ENCODE results near the gene PARD3B.

The PARD3B gene

DNA sequence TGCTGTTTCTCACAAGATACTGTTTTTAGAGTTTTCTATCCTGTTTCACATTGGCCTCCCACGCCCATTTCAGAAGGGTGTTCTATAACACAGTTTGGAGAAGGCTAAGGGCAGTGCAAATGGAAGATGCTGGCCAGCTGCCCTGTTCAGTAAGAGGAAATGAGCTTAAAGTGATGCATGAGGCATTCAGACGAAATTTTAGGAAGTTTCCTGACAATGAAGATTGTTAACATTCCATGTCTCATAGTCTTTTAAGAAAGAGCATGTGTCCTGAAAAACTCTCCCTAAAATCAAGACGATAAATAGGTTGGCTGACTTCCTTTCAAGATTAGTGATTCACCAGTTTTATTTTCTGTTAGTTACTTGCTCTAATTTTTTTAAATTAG is 652.9 kb downstream of the PARD3B start:
- DNase-seq (ENCODE audit: extremely low spot score): no peak

DNA sequence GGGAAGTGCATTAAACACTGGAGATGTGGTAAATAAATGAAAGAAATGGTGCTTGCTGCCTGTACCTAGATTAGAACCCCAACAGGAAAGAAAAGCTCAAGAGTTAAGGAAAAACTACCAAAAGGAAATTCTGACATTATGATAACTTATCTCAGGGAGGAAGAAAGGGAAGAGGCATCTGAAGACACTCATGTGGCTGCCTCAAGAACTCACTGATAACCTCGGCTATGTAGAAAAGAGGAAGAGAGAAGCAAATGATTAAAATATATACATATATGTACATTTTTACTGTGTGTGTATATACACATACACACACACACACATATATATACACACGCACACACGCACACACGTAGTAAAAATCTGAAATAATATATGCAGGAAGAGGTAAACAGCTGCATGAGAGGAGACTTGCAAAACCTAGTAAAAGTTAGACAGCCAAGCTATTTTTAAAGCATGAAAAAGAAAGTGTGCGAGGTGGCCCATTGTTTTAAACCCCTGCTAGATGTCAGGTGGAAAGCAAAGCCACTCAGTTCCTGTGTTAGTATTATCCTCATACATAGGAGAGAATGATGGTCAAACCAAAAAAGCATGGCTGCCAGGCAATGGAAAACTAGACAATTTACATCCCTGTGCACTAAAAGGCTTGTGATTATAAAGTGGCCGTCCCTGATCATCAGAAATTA is 654.0 kb downstream of the PARD3B start:
- TF ChIP-seq ELF4 (IDR thresholded peaks at IDR 0.05) (no peak), BHLHE40 (IDR thresholded peaks at IDR 0.05; ENCODE audit: borderline replicate concordance) (no peak), FOXM1 (IDR thresholded peaks at IDR 0.05; ENCODE audit: borderline replicate concordance) (no peak), L3MBTL2 (conservative IDR thresholded peaks at IDR 0.05) (no peak), SP1 (IDR thresholded peaks at IDR 0.05) (no peak), TARDBP (IDR thresholded peaks at IDR 0.05) (no peak), LEF1 (IDR thresholded peaks at IDR 0.05; ENCODE audit: borderline replicate concordance) (no peak), HDGF (IDR thresholded peaks at IDR 0.05; ENCODE audit: borderline replicate concordance) (no peak), CTBP1 (IDR thresholded peaks at IDR 0.05; ENCODE audit: borderline replicate concordance) (no peak), FOXA1 (IDR thresholded peaks at IDR 0.05) (no peak), ARNT (IDR thresholded peaks at IDR 0.05) (no peak), FOXK2 (IDR thresholded peaks at IDR 0.05) (no peak), SUZ12 (IDR thresholded peaks at IDR 0.05) (no peak), ZNF384 (IDR thresholded peaks at IDR 0.05) (no peak), NFRKB (IDR thresholded peaks at IDR 0.05) (no peak)
- TF ChIP-seq, protein P1, sequence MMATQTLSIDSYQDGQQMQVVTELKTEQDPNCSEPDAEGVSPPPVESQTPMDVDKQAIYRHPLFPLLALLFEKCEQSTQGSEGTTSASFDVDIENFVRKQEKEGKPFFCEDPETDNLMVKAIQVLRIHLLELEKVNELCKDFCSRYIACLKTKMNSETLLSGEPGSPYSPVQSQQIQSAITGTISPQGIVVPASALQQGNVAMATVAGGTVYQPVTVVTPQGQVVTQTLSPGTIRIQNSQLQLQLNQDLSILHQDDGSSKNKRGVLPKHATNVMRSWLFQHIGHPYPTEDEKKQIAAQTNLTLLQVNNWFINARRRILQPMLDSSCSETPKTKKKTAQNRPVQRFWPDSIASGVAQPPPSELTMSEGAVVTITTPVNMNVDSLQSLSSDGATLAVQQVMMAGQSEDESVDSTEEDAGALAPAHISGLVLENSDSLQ (IDR thresholded peaks at IDR 0.05): no peak
- POLR2A ChIA-PET: no interaction called here
- DNase-seq (ENCODE audit: extremely low spot score): no peak
- CTCF ChIA-PET: interaction anchor here (1.0 kb wide), 1 partner anchor 18 kb away, joined by 4 read pairs; no protein-coding TSS in a partner anchor

More for the DNA sequence above, 652.9 kb downstream of the PARD3B start:
- CTCF ChIA-PET: no interaction called here
- POLR2A ChIA-PET: no interaction called here
- TF ChIP-seq LEF1 (IDR thresholded peaks at IDR 0.05; ENCODE audit: borderline replicate concordance) (no peak), ARNT (IDR thresholded peaks at IDR 0.05) (no peak), L3MBTL2 (conservative IDR thresholded peaks at IDR 0.05) (no peak), FOXA1 (IDR thresholded peaks at IDR 0.05) (no peak), SUZ12 (IDR thresholded peaks at IDR 0.05) (no peak), ZNF384 (IDR thresholded peaks at IDR 0.05) (no peak), FOXM1 (IDR thresholded peaks at IDR 0.05; ENCODE audit: borderline replicate concordance) (no peak), HDGF (IDR thresholded peaks at IDR 0.05; ENCODE audit: borderline replicate concordance) (no peak), CTBP1 (IDR thresholded peaks at IDR 0.05; ENCODE audit: borderline replicate concordance) (no peak), TARDBP (IDR thresholded peaks at IDR 0.05) (no peak), NFRKB (IDR thresholded peaks at IDR 0.05) (no peak), BHLHE40 (IDR thresholded peaks at IDR 0.05; ENCODE audit: borderline replicate concordance) (no peak), ELF4 (IDR thresholded peaks at IDR 0.05) (no peak), FOXK2 (IDR thresholded peaks at IDR 0.05) (no peak), SP1 (IDR thresholded peaks at IDR 0.05) (no peak)
- TF ChIP-seq, protein P1 (IDR thresholded peaks at IDR 0.05): no peak

DNA sequence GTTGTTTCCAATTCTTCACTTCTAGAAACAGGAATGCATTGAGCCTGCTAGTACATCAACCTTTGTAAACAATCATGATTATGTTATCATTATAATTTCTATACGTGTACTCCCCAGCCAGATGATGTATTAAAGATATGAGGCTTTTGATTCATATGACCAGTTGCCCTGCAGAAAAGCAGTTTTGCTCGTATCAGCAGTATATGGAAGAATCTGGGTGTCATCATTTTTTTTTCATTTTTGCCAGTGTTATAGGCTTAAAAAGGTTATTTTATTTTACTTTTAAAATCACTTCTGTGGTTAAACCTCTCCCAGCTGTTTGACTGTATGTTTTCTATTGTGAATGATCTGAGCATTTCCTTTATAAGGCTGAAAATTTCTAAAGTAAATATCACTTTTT is 665.2 kb downstream of the PARD3B start:
- no peak for DNase-seq (ENCODE audit: extremely low spot score)
- CTCF ChIA-PET: no interaction called here
- POLR2A ChIA-PET: no interaction called here
- TF ChIP-seq L3MBTL2 (conservative IDR thresholded peaks at IDR 0.05) (no peak), SP1 (IDR thresholded peaks at IDR 0.05) (no peak), FOXA1 (IDR thresholded peaks at IDR 0.05) (no peak), SUZ12 (IDR thresholded peaks at IDR 0.05) (no peak), FOXK2 (IDR thresholded peaks at IDR 0.05) (no peak), FOXM1 (IDR thresholded peaks at IDR 0.05; ENCODE audit: borderline replicate concordance) (no peak), HDGF (IDR thresholded peaks at IDR 0.05; ENCODE audit: borderline replicate concordance) (no peak)

DNA sequence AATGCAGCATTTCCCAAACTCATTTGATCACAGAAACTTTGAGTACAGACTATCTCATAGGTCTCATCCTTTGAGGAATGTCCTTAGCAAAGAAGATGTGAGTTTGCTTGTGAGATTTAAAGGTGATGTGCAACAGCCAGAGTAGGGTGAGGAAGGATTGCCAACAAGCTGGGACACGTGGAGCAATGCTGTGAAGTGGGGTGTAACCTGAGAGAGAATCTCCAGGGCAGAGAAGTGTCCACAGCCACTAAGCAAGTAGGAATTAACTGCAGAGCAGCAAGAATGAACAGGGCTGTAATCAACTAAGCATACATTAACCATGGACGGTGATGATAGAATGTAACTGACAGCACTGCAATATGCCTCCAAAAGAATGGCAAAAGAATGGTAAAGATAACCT is 667.1 kb downstream of the PARD3B start:
- TF ChIP-seq NFRKB (IDR thresholded peaks at IDR 0.05) (no peak), ELF4 (IDR thresholded peaks at IDR 0.05) (no peak), L3MBTL2 (conservative IDR thresholded peaks at IDR 0.05) (no peak), CTBP1 (IDR thresholded peaks at IDR 0.05; ENCODE audit: borderline replicate concordance) (no peak), FOXK2 (IDR thresholded peaks at IDR 0.05) (no peak), SUZ12 (IDR thresholded peaks at IDR 0.05) (no peak), LEF1 (IDR thresholded peaks at IDR 0.05; ENCODE audit: borderline replicate concordance) (no peak), ARNT (IDR thresholded peaks at IDR 0.05) (no peak), FOXM1 (IDR thresholded peaks at IDR 0.05; ENCODE audit: borderline replicate concordance) (no peak), FOXA1 (IDR thresholded peaks at IDR 0.05) (no peak), SP1 (IDR thresholded peaks at IDR 0.05) (no peak), TARDBP (IDR thresholded peaks at IDR 0.05) (no peak), BHLHE40 (IDR thresholded peaks at IDR 0.05; ENCODE audit: borderline replicate concordance) (no peak), ZNF384 (IDR thresholded peaks at IDR 0.05) (no peak), HDGF (IDR thresholded peaks at IDR 0.05; ENCODE audit: borderline replicate concordance) (no peak)
- TF ChIP-seq, protein P1 (IDR thresholded peaks at IDR 0.05): no peak
- POLR2A ChIA-PET: no interaction called here
- no peak for DNase-seq (ENCODE audit: extremely low spot score)
- CTCF ChIA-PET: no interaction called here

DNA sequence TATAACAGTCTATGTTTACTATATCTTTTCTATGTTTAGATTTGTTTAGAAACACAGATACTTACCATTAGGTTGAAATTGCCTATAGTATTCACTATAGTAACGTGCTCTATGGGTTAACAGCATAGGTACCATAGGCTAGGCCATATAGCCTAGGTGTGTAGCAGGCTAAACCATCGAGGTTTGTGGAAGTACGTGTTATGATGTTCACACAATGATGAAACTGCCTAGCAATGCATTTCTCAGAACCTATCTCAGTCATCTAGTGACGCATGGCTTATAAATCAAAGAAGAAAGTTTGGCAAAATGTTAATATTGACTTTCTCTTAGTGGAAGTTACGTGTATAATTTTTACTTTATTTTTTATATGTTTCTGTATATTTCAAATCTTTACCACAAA is 670.8 kb downstream of the PARD3B start:
- ChIA-PET POLR2A (no interaction called here), CTCF (no interaction called here)
- DNase-seq (ENCODE audit: extremely low spot score): no peak
- TF ChIP-seq ZNF384 (IDR thresholded peaks at IDR 0.05): no peak
- TF ChIP-seq, protein P1 (IDR thresholded peaks at IDR 0.05): no peak
- no peak for TF ChIP-seq FOXK2 (IDR thresholded peaks at IDR 0.05)
- no peak for TF ChIP-seq SUZ12 (IDR thresholded peaks at IDR 0.05)
